Pancreas (tissue), 10 donors: ENCODE data around the gene ZDHHC14. TPM values are rescaled to one million over a fixed set of nuclear protein-coding genes. Genes with fewer than 3 reads are reported as not detected.

Source experiments
- ATAC-seq, 4 donors: fragments of 200-7000 bp; cut with Tn5 transposase; one replicate each; pipeline versions ENCODE4 v1.8.0 to v1.9.1; 2020; ENCODE audit warnings: mild to moderate bottlenecking in 4 of 4, moderate library complexity in 4 of 4
- DNase-seq, 6 donors: peaks; one replicate each; pipeline ENCODE4 v3.0.0-alpha.2; 2020
- FAIRE-seq: peaks from 2 replicates; lab custom pipeline; 2012; peaks lifted over from hg19 to GRCh38; lab: Jason Lieb, UNC
- H3K27ac ChIP-seq, 4 donors: fragments of 200-600 bp; sonication (generic); 1 replicate in 3 of 4; 2 replicates in 1 of 4; pipeline versions ENCODE4 v1.5.0 to v1.8.0; 2020
- H3K27me3 ChIP-seq, 4 donors: fragments of 200-600 bp; one replicate each; pipeline ENCODE4 v1.8.0; 2021
- H3K36me3 ChIP-seq, 3 donors: fragments of 200-600 bp; sonication (generic) in 1 of 3; one replicate each; pipeline versions ENCODE4 v1.5.0 to v1.8.0; 2020 to 2021
- H3K4me1 ChIP-seq, 3 donors: fragments of 200-600 bp; one replicate each; pipeline ENCODE4 v1.8.0; 2021
- H3K4me3 ChIP-seq, 4 donors: fragments of 200-600 bp; sonication (generic) in 2 of 4; one replicate each; pipeline versions ENCODE4 v1.5.0 to v1.8.0; 2020 to 2021
- H3K9me3 ChIP-seq, 4 donors: fragments of 200-600 bp; one replicate each; pipeline ENCODE4 v1.8.0; 2021
- WGBS, 2 donors: extraction: QIAGEN DNeasy Blood & Tissue Kit; methylation state at CpG; one replicate each; pipeline ENCODE4 v1.1.7; 2013; 5-methylcytosine and 5-hydroxymethylcytosine counted together
- intact Hi-C, 3 donors: fragments of 100-400 bp; cut with DNase I; formaldehyde crosslinking; loops; one replicate each; pipeline versions ENCODE4 v1.11.1 to v1.14.2; 2022
- polyA plus RNA-seq, 2 donors: library from polyadenylated mRNA; stranded (reverse); fragments of 200-250 nt; gene quantifications; one replicate each; pipeline ENCODE4 v1.2.3, GENCODE V29; 2013
- total RNA-seq, 6 donors: library from RNA; stranded (reverse); fragmentation: NEBNext Ultra II Directional in 4 of 6; extraction: Animal tissue kit (Norgen Biotek cat#: 25700) in 4 of 6; gene quantifications; one replicate each; pipeline versions ENCODE4 v1.2.1 to v1.2.4, GENCODE V29; 2021 to 2023
- TF ChIP-seq, protein P1 (sequence below), 4 donors: fragments of 200-600 bp; sonication (generic) in 3 of 4; IDR thresholded peaks; one replicate each; pipeline versions ENCODE4 v1.5.0 to v1.8.0; 2021; ENCODE audit warnings: antibody characterized with exemption in 4 of 4
- donor health status: healthy with polysubstance abuse.
- donor health status: DM: no; HTN: no; CAD: no; lungs with moderate emphysema.
- donor health status: DM: no; HTN: no; CAD: no.
- donor health status: control.
- donor health status: control.
- donor health status: Bipolar disorder and iron deficiency.
- donor health status: DM: yes; HTN: yes; CAD: no.
- donor health status: DM: no; HTN: no; CAD: no.
- donor health status: DM: no; HTN: no; CAD: no.
- donor health status: DM: yes; HTN: yes; CAD: no.

Gene ZDHHC14
- total and polyA plus RNA-seq, 8 donors: 3.1 to 9.9 (median 4.5) TPM

DNA sequence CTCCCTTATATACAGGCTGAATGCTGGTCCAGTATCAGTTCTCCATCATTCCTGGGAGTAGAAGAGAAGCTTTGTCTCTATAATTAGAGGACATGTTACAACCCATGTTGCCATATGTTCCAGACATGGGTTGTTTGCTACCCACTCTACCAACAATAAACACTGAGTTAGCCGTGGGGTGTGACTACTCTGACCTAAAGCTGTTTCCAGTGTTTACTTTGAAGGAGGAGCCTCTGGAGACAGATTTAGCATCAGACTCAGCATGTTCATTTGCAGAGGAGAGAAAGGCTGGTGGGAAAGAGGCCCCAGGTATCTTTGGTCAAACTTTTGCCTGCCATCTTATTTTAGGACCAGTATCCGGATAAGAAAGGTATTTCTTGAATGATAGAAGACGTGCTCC lies 284.2 kb downstream of the ZDHHC14 start:
- FAIRE-seq (no peak), DNase-seq (no peak), ATAC-seq (no peak)
- Histone ChIP-seq H3K27me3 (no peaks in the 10 kb centered on the region), H3K36me3 (no peaks in the 10 kb centered on the region), H3K27ac (no peak overlapping the region), H3K4me1 (no peaks in the 10 kb centered on the region), H3K4me3 (no peak overlapping the region), H3K9me3 (no peaks in the 10 kb centered on the region)
- intact Hi-C loops: loop anchor here in 1 of 3 donors (10.0 kb wide), 1 partner anchor 330 kb away; no protein-coding TSS in a partner anchor
- TF ChIP-seq, protein P1, sequence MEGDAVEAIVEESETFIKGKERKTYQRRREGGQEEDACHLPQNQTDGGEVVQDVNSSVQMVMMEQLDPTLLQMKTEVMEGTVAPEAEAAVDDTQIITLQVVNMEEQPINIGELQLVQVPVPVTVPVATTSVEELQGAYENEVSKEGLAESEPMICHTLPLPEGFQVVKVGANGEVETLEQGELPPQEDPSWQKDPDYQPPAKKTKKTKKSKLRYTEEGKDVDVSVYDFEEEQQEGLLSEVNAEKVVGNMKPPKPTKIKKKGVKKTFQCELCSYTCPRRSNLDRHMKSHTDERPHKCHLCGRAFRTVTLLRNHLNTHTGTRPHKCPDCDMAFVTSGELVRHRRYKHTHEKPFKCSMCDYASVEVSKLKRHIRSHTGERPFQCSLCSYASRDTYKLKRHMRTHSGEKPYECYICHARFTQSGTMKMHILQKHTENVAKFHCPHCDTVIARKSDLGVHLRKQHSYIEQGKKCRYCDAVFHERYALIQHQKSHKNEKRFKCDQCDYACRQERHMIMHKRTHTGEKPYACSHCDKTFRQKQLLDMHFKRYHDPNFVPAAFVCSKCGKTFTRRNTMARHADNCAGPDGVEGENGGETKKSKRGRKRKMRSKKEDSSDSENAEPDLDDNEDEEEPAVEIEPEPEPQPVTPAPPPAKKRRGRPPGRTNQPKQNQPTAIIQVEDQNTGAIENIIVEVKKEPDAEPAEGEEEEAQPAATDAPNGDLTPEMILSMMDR (IDR thresholded peaks at IDR 0.05): no peak
- WGBS, 2 donors: 71 to 73% methylated on average over 3 of the region's 3 CpGs

DNA sequence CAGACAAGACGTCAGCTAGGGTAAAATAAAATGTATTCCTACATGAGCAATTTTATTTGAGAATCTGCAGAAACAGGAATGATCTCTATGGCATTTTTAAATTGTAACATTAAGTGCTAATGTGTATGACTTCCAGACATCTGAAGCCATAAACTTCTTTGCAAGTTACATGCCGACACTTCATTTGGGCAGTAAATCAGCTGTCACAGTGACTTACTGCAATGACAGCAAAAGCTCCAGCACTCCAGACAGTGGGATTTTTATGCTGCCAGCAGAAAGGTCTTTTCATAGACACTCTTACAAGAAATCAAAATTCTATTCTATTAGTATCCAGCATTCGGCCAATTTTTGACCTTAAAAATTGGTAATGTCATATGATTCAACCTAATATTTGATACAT lies 285.7 kb downstream of the ZDHHC14 start:
- Histone ChIP-seq H3K4me3 (no peak overlapping the region), H3K4me1 (no peaks in the 10 kb centered on the region), H3K36me3 (no peaks in the 10 kb centered on the region), H3K9me3 (no peaks in the 10 kb centered on the region), H3K27ac (no peak overlapping the region), H3K27me3 (no peaks in the 10 kb centered on the region)
- FAIRE-seq: no peak
- DNase-seq: no peak
- no peak for ATAC-seq
- intact Hi-C loops: loop anchor here in 1 of 3 donors (10.0 kb wide), 1 partner anchor 332 kb away; no protein-coding TSS in a partner anchor
- WGBS, 2 donors: 82 to 88% methylated on average over 3 of the region's 3 CpGs
- TF ChIP-seq, protein P1 (IDR thresholded peaks at IDR 0.05): no peak

DNA sequence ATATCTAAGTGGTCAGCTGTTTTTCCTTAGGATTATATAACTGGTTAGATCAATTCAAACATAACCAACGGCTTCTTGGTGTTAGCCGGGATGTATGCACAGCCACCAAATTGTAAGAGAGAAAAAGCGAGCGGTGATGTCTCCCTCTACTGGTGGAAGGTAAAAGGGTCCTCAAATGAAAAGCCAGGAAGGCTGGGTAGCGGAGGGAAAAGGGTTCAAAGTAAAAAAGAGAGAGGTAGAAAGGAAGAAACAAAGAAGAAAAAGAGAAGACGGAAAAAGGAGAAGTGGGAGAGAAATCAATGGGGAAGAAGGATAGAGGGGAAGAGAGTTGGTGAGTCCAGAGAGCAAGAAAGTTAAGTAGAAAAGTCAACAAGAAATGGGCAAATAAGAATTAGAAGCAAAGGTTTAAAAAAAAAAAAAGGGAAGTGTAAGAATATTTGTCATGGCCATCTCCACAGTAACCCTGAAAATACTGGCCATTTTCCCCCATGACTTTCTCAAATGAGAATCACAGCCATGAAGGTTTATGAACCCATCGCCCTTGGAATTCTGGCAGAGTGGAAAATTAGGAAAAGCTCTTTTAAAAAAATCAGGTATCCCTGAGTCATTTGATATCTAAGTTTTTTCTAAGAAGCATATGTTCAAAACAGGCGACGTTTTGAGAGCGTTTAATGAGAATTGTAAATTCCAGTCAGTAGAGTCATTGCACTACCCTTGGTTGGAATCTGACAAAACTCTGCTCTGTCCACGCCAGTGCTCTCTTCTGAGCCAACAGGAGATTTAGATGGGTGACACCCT lies 286.4 kb downstream of the ZDHHC14 start:
- FAIRE-seq (peak; percentile 93), ATAC-seq (peak in 3 of 4 donors; percentile 86 to 93 (median 87)), DNase-seq (peak in 2 of 6 donors; percentile 31 to 53)
- H3K4me3 ChIP-seq: no peak overlapping the region
- no peak overlapping the region for H3K27ac ChIP-seq
- H3K4me1 ChIP-seq: no peaks in the 10 kb centered on the region
- H3K9me3 ChIP-seq: no peaks in the 10 kb centered on the region
- TF ChIP-seq, protein P1 (IDR thresholded peaks at IDR 0.05): peak; percentile 69 to 85 (median 72)
- no peaks in the 10 kb centered on the region for H3K36me3 ChIP-seq
- intact Hi-C loops: loop anchor here in 1 of 3 donors (10.0 kb wide), 1 partner anchor 333 kb away; no protein-coding TSS in a partner anchor
- WGBS, 2 donors: 38 to 40% methylated on average over 11 of the region's 11 CpGs
- no peaks in the 10 kb centered on the region for H3K27me3 ChIP-seq

DNA sequence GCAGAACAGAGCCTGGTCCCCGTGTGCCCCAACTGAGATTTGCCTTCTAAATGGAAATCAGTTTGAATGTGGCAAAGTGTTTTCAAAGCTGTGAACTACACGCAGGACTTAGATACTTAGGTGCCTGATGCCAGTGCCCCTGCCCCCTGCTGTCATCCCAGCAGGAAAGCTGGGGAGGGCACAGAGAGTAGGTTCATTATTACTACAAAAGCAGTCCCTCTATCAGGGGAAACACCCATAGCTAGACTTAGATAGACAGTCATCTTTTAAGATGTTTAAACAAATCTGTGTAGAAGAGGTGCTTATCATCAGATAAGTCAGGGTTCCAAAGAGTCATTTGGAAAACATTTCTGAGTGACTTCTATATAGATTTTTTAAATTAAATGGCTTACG lies 287.0 kb downstream of the ZDHHC14 start:
- TF ChIP-seq, protein P1 (IDR thresholded peaks at IDR 0.05): no peak
- H3K36me3 ChIP-seq: no peaks in the 10 kb centered on the region
- no peaks in the 10 kb centered on the region for H3K4me1 ChIP-seq
- ATAC-seq (no peak), DNase-seq (no peak), FAIRE-seq (no peak)
- no peaks in the 10 kb centered on the region for H3K27me3 ChIP-seq
- no peaks in the 10 kb centered on the region for H3K9me3 ChIP-seq
- WGBS, 2 donors: 84 to 85% methylated on average over 3 of the region's 3 CpGs
- H3K4me3 ChIP-seq: no peak overlapping the region
- no peak overlapping the region for H3K27ac ChIP-seq
- intact Hi-C loops: loop anchor here in 1 of 3 donors (10.0 kb wide), 1 partner anchor 333 kb away; no protein-coding TSS in a partner anchor

DNA sequence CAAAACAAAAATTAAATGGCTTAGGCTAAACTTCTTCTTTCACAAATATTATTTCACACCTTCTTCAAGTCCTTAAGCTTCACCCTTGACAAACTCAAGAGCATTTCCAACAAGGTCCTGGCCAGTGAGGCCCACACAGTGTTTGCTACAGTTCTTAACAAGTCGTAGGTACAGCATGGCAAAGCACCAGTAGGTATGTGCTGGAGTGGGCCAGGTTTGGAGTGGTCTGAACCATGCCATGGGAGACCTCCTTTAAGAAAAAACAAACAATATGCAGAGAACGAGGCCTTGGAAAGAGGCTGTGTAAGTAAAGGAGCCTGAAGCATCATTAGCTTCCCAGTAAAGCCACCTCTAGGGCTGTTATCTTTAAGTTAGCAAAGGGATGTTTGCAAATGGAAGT lies 287.7 kb downstream of the ZDHHC14 start:
- intact Hi-C loops: loop anchor here in 1 of 3 donors (10.0 kb wide), 1 partner anchor 334 kb away; no protein-coding TSS in a partner anchor
- H3K27me3 ChIP-seq: no peaks in the 10 kb centered on the region
- no peak for ATAC-seq
- no peaks in the 10 kb centered on the region for H3K36me3 ChIP-seq
- no peaks in the 10 kb centered on the region for H3K9me3 ChIP-seq
- WGBS, 2 donors: 80 to 89% methylated on average over 2 of the region's 2 CpGs
- no peak overlapping the region for H3K27ac ChIP-seq
- no peak overlapping the region for H3K4me3 ChIP-seq
- FAIRE-seq: no peak
- no peak for DNase-seq
- no peaks in the 10 kb centered on the region for H3K4me1 ChIP-seq
- TF ChIP-seq, protein P1 (IDR thresholded peaks at IDR 0.05): no peak
